Brain pericyte (primary cell): ENCODE data around the gene CEP68.
A peak's percentile ranks its signal among the peaks of the same experiment; 100 is the strongest.
"Not testable (repeated sequence)": the region's sequence is repeated elsewhere in the genome, so short reads cannot be mapped to it uniquely, and the experiment has no call there.

Experiments
- DNase-seq: peaks from one replicate; pipeline ENCODE4 v3.0.0-alpha.2; 2012; ENCODE audit warnings: low read depth, low spot score

CEP68 gene

DNA sequence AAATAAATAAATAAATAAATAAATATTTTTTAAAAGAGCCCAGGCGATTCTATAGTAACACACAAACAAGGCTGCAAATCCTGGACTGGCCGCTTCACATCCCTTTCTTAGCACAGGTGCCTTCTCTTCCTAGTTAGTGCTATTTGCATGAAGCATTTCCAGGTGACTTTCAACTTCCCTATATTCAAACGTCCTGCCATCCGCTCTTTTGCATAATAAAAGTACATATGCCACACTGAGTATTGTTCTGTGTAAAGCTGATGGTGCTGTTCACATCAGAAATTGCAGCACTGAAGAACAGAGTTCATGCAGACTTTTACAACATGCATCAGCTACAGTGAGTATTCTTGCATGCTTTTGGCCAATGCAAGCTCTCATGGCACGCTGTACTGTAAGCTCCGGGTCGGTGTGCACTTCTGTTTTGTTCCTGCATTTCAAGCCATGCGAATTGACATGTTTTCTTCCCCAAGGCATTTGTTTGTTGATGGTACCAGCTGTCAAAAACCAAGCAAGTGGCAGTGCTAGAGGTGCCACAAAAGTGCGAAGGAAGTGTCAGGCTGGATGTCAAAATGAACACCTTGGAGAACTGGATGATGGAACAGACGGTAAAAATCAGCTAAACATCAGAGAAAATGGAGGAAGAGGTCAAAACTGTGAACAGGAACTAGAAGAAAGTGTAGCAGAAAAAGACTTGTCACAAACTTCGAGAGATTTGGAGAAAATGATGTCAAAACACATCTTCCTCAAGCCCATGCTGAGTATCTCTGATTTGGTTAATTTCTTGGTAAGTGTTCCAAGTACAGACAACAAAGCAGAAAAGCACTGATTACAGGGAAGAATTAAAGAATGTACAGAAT, 25.5 kb upstream of the CEP68 start:
- no peak for DNase-seq

DNA sequence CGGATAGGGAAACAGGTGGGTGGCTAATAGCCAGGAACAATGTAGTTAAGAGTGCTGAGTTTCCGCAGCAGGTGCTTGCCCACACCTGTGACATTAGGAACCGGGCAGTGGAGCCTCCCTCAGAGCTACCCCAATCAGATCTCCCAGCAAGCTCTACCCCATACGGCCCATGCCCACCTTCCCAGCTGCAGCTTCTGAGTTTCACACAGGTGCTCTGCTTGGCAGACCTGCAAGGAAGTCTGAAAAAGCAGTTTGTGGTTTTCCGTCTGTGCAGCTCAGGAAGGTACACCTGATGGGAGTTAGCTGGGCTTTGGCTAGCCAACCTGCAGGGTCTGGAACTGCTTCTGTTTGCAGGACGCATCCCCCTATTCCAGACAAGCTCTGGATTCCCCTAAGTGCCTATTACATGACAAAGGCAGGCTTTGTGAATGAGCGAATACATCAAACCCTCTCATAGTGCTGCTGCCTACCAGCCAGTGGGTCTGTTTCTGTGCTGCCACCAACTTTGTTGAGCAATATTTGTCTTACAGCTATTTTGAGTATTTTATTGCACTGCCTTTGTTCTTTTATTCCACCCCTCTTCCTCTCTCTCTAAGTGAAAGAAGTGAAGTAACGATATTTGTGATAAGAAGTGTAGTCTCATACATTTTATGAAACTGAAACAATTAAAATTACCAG, 24.7 kb upstream of the CEP68 start:
- no peak for DNase-seq

DNA sequence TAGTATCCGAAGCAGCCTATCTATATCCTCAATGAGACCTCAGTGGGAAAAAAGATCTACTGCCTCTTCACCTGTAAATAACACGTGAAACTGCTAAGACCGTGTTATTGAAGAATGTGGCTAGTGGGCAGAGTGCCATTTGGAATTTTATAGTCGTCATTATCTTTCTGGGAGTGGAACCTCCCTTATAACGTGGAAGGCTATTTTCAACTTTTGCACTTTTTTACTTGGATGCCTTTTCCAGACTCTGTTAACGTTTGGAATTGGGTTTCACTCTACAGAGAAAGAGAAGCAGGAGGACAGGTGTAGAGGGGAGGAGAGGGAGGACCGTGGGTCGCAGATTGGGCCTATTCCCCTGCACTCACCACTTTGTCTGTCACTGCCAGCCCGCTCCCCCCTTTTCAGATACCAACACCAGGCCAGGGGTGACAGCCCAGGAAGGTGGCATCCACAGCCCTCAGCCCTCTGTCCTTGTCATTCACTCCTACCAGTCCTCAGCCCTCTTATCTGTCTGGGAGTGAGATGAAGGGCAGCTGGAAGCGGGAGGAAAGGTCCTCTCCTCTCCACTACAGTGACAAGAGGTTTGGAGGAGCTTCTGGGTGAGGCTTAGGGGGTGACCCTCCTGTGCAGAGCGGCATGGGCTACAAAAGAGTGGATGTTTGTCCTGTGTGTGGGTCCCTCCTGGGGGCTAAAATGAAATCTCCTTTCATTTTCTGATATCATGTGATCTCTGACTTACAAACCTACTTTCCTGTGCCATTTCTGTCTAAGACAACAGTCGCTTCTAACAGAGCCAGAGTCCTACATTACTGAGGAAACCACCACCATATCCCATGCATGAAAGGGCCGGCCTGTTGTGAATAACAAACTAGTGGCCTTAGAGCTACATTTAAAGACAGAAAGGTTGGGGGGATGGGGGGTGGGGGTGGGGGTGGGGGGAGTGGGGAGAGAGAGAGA, 23.9 kb upstream of the CEP68 start:
- DNase-seq, result no peak

DNA sequence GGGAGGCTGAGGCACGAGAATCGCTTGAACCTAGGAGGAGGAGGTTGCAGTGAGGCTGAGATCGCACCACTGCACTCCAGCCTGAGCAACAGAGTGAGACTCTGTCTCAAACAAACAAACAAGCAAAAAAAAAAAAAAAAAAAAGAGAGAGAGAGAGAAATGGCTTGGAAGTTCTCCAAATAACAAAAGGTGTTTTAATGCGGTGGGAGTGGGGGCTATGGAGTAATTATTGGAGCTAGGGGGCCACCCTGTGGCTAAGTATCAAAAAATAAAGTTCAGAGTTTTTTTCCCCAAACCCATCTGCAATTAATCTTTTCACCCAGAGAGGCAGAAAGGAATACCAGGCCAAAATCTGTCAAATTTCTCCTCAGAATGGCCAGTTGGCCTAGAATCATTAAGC, 23.0 kb upstream of the CEP68 start:
- no peak for DNase-seq

DNA sequence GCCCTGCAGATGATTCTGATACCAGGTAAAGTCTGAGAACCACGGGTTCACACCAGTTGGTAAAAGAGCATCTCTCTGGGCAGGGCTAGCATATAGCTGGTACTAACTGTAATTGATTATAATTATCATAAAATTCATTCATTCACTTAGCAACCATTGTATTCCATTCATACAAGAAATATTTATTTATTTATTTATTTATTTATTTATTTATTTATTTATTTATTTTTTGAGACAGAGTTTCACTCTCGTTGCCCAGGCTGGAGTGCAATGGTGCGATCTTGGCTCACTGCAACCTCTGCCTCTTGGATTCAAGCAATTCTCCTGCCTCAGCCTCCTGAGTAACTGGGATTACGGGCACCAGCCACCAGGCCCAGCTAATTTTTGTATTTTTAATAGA, 22.5 kb upstream of the CEP68 start:
- not testable (repeated sequence) for DNase-seq

DNA sequence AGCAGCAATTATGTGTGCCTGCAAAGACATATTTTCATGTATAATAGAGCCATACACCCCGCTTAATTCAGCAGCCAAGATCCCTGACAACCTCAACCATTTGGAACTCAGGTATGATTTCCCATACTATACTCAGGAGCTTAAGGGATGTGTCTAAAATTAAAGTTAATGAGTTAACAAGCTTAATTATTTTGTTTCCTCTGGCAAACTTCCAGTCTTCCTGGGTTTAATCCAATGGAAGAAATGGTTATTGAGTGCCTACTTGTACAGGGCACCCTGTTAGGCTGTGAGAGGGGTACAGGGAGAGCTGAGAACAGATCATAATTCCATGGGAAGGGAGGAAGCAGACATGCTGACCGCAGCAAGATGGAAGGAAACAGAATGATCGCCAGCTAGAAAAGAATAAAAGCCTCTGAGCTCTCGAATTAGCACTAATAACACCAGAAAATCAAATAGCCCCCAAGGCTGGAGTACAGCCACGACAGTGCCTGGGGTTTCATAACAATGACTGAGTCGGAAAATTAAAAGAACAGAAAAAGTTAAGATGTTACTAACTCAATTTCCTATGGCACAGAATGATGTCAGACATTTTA, 20.8 kb upstream of the CEP68 start:
- no peak for DNase-seq

DNA sequence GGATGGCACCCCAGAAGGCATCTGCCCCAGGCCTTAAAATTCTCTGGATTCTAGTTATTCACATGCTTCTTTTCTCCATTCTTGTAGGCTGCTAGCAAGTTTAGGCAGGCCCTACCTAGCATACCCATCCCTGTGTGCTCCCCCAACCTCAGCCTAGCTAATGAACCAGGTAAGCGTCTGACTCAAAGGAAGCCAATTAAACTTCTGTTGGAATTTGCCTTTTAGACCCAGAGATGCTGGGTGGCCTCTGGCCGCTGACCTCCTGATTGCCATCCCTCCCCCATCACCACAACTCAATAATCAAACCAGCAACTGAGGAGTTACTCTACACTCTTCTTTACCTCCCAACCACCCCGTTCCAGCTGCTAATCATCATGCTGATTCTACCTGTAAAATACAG, 19.0 kb upstream of the CEP68 start:
- no peak for DNase-seq

DNA sequence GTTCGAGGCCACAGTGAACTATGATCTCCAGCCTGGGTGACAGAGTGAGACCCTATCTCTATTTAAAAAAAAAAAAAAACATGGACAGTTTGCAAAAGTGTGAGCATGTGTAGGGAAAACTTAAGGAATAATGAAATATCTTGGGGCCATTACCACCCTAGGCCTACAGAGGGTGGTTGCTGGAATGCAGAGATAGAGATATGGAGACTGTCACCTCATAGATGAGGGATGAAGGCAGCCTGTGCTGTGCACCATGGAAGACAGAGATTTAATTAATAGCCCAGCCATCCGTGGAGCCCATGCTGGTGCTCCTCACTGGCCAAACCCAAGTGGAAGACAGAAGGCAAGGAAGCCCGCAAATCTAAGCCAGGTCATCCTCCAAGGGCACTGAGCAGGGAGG, 16.6 kb upstream of the CEP68 start:
- DNase-seq, result no peak

DNA sequence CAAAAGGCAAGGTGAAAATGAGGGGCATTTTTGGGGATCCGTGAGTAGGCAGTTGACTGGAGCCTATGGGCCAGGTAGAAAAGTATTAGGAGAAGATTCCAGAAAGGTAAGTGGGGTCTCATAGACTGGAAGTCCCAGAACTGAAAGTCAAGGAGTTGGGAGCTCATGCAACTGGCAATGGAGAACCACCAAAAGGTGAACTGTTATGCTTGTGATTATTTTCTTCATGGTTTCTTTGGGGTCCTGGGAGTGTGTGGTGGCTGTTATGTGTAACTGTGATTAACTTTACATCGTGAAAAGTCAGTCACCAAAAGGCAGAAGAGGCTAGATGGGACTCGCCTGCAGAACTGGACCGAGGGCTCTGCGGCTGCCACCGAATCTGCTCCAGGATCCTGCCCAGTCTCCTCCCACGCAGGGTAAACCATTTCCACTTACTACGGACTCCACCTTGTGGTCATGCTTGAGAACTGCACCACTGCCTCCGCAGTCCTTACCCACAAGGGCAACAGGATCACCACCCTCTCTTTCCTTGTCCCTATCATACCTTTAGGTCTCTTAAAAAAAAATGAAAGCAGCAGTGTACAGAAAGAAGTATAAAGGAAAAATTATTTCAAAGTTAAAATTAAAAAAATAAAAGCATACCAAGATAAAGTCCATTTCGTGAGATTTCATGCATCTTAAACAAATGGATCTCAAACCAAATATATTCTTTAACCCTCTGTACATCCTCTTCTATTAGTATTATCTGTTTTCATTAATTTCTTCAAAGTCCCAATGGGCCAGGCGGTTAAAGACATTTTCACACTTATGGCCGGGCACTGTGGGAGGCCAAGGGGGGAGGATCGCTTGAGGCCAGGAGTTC, 15.6 kb upstream of the CEP68 start:
- no peak for DNase-seq

DNA sequence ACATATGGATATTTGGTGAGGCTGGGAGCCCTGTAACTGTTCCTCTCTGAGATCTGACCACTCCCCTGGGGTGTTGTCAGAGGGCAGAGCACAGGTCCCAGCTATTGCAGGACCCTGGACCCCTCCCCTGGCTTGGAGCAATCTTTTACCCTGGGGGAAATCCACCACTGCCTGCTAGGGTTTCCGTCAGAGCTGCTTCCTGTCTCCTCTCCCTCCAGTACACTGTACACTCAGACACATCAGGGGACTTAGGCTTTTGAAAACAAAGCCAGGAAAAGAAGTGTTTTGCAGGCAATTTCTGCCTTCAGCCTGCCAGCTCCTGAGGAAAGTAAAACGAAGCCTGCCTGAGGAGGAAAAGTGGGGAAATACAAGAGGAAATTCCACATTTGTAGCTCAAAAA, 13.2 kb upstream of the CEP68 start:
- no peak for DNase-seq

DNA sequence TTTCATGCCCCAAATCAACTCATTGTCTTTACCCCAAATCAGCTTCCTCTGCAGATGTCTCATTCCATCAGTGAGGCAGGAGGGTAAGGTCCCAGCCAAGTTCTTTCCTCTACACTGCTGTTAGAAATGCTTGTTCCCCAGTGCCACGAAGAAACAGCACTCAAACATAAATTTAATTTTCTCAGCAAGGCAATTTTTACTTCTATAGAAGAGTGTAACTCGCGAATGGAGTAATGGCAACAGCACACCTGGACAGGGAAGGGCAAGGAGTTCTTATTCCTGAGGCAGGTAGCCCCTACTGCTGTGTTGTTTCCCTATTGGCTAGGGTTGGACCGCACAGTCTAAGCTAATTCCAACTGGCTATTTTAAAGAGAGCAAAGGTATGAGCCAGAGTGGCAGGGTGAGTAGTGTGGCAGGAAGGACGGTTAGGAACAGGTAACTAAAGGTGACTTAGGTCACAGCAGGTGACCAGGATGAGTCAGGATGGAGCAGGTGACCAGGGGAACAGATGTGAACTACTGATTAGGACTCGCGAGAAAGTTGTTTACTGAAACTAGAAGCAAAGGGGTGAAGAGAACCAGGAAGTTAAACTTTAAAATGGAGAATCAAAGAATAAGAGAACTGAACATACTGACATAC, 12.0 kb upstream of the CEP68 start:
- no peak for DNase-seq

DNA sequence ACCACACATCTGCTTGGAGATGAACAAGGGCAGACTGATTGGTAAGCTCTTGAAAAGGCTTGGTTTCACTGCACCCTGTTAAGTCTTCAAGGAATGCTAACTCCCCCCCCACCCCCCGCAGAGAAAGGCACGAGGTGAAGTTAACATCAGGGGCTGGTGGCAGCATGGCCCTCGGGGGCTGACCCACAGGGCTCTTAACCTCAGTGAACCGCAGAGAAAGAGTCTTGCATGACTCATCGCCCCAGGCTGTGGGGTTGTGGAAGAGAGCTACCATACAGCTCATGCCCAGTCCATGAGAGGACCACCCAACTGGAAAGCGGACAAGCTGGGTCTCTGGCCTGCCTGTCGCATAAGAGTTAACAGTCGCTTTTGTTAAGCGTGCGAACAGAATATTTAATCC, 10.6 kb upstream of the CEP68 start:
- DNase-seq, result peak; percentile 36

DNA sequence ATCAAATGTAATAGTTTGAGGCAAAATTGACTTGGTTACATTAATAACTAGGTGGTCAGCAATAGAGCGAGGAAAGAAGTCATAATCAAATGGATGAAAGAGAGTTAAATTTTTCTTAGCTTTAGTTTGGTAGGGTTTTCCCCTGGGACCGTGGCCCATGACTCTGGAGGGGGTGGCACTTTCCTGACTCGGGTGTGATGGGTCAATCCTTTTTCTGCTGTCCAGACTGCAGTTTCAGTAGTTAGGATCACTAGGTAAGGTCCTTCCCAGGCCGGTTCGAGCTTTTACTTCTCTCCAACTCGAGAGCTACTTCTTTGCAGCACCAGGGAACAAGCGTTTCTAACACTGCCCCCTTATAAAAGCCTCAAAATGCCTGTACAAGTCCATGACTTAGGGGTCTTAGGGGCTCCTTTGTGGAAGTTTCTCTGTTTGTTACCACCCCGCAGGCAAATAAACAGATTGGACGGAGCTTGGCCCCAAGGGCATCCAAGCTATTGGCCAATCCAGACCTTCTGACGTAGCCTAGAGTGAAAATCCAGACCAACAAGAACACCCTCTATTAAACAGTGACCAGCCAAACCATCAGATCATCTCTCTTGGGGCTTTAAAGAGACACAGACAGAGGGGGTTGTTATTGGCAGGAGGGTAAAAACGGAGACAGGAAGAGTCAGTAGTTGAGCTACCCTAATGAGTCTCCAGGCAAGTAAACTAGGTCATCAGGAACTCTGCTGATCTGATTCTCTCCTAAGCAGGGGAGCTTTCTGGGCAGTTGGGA, 9.4 kb upstream of the CEP68 start:
- no peak for DNase-seq

DNA sequence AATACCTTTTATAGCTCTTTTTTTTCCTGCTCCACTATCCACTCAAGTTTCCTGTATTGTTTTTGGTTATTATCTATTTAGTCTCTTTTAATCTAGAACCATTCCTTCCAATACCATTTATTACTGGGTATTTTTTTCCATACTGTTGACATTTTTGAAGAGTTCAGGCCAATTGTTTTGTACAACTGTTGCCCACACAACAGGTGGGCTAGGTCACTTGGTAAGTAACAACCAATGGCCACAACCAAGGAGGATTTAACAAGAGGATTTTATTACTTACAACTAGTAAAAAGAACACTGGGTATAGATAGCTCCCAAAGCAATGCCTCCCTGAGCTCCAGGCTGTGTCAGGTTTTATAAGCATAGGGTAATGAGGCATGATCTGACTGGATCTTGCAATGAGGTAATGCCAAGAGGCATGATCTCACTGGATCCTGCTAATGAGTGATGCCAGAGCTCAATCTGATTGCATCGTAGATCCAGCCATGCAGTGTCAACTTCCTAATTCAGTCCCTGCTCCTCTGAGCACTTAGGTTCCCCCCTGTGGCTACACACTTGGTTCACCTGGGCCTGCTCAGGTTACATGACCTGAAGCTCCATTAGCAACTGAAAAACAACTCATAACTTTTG, 7.1 kb upstream of the CEP68 start:
- DNase-seq, result no peak

DNA sequence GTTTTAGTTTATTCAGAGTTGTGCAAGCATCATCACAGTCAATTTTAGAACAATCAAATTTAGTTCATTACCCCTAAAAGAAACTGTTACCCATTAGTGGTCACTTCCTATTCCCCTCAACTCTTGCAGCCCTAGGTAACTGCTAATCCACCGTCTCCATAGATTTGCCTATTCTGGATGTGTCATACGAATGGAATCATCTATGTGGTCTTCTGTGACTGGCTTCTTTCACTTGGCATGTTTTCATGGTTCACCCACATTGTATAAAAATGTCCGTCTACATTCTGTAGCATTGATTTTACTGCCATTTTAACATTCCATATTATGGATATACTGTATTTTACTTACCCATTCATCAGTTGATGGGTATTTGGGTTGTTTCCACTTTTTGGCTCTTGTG, 5.3 kb upstream of the CEP68 start:
- no peak for DNase-seq

DNA sequence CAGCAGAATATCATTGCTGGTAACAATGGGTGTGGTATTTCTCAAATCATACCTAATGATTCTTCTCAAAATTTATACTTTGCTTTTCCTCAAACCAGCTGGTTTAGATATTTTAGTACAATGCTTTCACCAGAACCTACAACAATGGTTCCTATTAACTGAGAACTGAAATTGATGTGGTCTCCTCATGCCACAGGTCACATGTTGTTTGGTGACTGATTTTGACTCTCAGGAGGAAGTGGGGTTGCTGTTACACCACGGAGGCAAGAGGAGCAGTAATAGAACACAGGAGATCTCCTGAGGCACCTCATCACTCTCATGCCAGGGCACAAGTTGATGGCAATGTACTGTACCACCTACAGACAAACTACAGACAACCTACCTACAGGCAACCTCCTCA, 3.0 kb upstream of the CEP68 start:
- DNase-seq, result no peak

DNA sequence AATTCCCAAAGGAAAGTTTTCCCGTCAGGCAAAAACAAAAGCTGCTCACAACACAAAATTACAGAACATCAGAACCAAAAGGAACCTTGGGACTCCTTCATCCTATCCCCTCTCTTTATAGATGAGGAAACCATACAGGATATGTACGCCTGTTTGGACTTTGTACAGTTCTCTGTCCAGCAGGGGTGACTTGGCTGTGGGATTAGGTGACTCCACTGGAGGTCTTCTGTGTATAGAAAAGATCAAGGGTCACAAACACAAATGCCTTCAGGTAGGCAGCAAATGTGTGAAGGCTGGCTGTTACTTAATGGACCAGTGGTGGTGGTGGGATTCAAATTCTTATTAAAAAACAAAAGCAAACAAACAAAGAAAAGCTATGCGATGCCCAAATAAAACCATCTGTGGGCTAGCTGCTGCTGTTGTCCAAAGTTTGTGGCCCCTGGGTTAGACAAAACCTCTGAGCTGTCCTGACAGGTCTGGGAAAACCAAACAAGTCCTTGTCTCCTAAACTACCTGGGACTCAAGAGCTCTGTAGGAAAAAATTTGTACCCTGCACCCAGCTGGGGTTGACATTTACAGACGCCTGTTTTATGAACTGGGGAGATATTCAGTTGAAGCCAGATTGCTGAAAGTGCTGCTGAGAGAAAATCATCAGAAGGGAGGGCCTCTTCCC, 1.3 kb upstream of the CEP68 start:
- no peak for DNase-seq

DNA sequence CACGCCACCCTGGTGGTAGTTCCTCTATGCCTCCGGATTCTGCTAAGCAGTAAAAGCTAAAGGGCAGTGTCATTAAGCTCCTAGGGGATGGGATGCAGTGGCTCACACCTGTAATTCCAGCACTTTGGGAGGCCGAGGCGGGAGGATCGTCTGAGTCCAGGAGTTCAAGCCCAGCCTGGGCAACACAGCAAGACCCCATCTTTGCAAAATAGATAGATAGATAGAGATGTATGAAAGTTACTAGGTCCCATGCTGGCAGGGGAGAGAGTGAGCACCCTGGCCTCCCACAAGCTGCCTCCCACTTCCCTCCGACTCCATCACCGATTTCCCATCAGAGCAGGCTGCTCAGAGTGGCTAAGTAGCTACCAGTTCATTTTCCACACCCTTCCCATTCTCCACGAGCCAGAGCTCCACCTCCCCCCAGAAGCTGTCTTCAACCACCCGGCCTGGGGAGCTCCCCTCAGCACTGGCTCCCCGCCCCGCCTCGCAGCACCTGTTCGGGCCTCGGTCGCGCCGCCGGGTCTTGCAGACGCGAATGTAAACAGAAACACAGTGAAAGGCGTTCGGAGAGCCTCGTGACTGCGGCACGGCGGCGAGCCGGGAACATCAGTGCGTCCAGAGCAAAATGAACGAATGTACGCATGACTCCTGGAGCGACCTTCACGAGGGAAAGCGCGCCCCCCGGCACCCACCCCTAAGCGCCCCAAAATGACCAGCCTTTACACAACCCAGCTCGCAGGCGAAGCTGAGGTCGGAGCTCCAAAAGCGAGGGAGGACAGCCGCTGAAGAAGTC, 598 bp upstream of the CEP68 start:
- DNase-seq, result no peak
